Kasumi-1 (cell line): ENCODE measurements around the gene ECHDC3.
A peak's percentile ranks its signal among the peaks of the same experiment; 100 is the strongest.

Source experiments
- DNase-seq, 2 experiments: peaks; one replicate each; lab custom pipeline; 2025; lab: John Stamatoyannopoulos, UW

The ECHDC3 gene

GRCh38 chr10:11748866-11749265, 6.7 kb downstream of the ECHDC3 start:
- no peak for DNase-seq

GRCh38 chr10:11750420-11750819, 8.2 kb downstream of the ECHDC3 start:
- DNase-seq, result no peak

GRCh38 chr10:11754173-11754572, 12.0 kb downstream of the ECHDC3 start:
- no peak for DNase-seq

DNA sequence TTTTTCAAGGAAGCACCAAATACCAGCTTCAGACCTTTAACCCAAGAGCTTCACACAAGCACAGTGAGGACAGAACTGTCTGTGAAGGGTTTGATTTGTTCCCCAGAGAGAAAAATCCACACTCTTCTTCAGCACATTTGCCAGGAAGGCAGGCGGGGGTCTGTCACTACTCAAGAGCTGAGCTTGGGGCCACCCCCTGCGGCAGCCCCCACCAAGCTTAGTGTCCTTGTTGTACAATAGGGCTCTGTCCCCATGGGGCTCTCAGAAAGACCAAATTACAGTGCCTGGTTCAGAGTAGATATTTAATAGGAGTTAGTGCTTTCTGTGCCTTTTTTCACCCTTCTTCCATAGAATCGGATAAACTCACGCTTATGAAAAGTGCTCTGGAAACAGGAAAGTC, 12.4 kb downstream of the ECHDC3 start:
- no peak for DNase-seq

DNA sequence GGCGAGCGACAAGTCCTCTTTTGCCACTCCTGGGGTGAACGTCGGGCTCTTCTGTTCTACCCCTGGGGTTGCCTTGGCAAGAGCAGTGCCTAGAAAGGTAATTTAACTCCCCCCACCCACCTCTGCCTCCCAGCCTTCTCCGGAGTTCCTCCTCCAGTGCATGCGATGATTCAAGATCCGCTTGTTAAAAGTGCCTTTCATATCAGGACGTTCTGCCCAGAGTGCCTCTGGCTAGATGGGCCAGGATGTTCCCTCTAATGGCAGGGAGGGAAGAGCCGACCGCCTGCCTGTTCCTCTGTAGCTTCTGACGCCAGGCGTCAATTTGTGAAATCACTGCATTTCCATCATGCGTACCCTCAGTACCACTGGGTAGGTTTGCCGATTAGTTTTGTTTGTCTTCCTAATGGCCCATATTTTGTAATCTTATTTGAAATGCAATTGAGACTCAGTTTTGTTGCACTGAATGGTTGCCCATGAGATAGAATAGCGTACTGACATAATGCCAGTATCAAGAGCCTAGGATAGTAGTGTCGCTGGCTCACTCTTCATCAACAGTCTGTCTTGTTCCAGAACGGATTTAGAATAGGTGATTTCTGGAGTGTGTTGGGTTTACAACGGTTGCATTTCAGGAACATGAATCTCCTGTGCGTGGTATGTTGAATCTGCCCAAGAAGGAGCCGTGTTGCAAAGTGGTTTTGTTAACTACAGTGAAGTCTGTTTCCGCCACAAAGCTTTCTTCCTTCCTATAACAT, 13.5 kb downstream of the ECHDC3 start:
- DNase-seq, result no peak

DNA sequence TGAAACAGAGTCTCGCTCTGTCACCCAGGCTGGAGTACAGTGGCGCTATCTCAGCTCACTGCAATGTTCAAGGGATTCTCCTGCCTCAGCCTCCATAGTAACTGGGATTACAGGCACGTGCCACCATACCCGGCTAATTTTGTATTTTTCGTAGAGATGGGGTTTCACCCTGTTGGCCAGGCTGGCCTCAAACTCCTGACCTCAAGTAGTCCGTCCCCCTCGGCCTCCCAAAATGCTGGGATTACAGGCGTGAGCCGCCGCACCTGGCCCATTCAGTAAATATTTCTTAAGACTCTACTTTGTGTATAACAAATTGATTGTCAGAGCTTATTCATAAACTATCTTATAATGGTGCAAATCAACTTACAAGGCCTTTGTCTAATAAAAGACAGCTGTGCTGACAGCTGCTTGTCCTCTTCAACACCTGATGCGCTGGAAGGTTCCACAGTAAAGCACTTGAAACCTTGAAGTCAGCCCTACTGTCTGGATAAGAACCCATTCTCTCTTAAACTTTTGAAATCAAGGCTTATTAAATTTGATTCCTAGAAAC, 14.7 kb downstream of the ECHDC3 start:
- DNase-seq, result no peak

GRCh38 chr10:11757454-11757820, 15.3 kb downstream of the ECHDC3 start:
- no peak for DNase-seq

- peak; percentile 89 to 96 for DNase-seq
Observed at GRCh38 chr10:11757821-11758463, 15.8 kb downstream of the ECHDC3 start.

GRCh38 chr10:11758527-11759236, 16.5 kb downstream of the ECHDC3 start:
- no peak for DNase-seq

DNA sequence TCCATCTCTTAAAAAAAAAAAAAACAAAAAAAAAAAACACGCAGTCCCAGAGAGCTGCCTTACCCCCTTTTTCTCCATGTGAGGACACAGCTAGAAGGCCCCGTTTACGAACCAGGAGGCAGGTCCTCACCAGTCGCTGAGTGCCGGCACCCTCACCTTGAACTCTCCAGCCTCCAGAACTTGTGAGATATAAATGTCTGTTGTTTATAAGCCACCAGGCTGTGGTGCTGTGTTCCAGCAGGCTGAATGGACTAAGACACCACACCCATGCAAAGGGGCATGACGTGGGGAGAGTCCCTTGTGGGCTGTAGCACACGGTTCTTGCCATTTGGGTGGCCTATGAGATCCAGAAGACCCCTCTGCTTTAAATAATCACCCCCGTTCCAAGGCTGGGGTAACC, 17.2 kb downstream of the ECHDC3 start:
- no peak for DNase-seq

GRCh38 chr10:11760151-11760550, 18.0 kb downstream of the ECHDC3 start:
- no peak for DNase-seq

- DNase-seq, result no peak
Observed at GRCh38 chr10:11760861-11761260, 18.7 kb downstream of the ECHDC3 start.

- no peak for DNase-seq
Observed at GRCh38 chr10:11761431-11761830, 19.2 kb downstream of the ECHDC3 start.

- no peak for DNase-seq
Observed at GRCh38 chr10:11762706-11763500, 20.7 kb downstream of the ECHDC3 start.

DNA sequence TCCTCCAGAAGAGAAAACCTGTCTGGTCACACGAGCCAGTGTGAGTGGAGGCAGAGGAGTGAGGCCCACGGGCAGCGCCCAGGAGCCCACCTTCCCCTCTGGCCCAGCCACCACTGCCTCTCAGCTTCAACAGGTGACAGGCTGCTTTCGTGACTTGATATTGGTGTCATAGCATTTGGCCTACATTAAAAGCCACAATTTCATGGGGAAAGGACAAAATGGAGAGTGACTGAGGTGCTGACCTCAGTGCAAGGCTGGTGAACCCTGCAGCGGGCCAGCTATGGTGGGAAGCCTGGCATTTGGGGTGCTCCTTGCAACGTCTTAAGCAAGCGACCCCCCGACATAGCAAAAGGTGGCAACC, 21.3 kb downstream of the ECHDC3 start:
- no peak for DNase-seq

DNA sequence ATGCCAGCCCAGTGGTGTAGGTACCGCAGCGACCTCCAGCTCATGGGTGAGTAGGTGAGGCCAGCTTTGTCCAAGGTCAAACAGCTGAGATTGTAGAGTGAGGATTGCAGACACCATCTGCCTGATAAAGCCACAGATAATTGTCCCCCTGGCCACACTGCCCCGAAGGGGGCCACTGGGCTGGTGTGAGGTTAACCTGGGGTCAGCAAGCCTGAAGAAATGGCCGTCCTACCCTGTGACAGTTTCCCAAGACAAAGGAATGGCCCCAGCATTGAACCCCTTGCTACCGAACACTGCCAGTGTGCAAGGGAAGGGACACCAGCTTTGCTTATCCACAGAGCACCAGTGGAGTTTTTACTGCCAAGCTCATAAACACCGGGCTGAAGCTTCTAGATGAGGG, 23.0 kb downstream of the ECHDC3 start:
- DNase-seq, result no peak

DNA sequence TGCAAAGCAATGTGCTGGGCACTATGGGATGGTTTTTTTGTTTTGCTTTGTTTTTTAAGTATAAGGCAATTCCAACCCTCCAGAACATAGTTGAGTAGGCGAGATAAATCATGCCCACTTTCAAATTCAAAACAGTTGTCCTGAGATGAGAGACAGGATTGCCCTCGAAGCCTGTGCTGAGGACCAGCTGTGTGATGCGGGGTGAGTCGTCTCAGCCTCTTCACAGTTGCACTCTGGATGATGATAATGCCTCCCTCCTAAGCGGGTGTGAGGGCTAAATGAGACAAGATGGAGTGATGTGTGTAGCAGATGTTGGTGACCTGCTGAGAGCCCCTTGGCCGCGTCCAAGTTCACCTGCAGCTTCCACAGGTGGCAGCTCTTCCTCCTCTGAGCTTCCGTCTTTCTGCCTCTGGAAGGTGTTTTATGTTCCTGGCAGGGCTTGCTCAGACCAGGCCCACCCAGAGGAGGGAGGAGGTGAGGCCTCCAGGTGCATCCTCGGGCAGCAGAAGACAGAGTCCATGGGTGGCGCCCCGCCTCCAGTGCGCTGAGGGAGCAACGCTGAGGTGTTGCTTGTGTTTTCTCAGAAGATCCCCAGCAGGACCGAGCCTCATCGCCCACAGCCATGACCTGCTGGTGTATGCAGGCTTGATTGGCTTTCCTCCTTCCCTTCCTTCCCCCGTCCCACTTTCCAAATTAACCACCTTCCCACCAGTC, 30.6 kb downstream of the ECHDC3 start:
- DNase-seq, result no peak

DNA sequence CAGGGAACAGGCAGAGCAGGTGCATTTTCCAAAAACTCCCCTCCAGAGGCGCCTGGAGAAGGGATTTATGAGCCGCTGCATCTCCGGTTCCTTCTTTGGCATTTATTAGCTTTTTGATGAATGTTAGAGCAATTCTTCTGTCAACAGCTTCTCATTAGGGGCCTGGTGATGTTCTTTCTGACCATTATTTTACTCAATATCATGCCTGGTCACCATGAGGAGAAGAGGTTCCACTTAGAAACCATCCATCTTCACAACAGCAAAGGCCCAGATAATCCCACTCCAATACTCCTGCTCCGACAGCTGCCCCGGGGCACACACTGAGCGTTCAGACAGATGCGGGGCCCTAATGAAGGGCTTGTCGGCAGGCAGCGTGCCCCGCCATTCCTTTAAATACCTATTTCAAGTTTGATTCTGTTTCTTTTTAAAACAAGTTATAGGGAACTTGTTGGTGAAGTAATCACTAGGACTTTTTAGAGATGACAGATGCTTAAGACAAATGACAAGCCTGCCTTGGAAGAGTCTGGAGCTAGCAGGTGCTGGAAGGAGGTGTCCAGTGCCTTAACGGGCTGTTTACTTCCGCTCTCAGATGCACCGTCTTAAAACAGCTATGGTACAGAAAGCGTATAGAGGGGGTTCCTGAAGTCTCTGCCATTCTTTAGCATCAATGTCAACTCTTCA, 31.7 kb downstream of the ECHDC3 start:
- DNase-seq, result no peak

- no peak for DNase-seq
Observed at GRCh38 chr10:11775412-11775811, 33.2 kb downstream of the ECHDC3 start.

DNA sequence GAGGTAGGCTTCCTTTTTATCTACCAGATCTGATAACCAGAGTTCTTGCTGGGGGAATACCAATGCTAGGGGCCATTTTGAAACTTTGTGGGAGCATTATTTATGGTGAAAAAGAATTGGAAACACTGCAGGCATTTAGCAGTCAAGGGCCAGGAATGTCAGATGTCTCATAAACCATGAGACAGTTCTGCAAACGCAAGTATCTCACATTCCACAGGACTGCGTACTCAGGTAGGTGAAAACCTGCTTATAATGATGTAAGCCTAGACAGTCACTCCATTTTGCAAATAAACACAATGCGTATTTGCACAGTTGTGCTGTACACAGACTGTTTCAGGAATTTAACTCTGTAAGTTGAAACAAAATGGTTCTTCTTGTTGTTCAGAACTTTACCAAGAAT, 33.9 kb downstream of the ECHDC3 start:
- no peak for DNase-seq

GRCh38 chr10:11781114-11781513, 38.9 kb downstream of the ECHDC3 start:
- no peak for DNase-seq
